H1 (cell line): ENCODE results near the gene ZNF674. TPM values are rescaled to one million over a fixed set of nuclear protein-coding genes. Genes with fewer than 3 reads are reported as not detected.

Experiments
- CTCF ChIA-PET: fragments of 300-600 bp; sonication (Branson Sonifier 250); formaldehyde crosslinking; loops from one replicate; lab custom pipeline; 2021; ENCODE audit not compliant: partially characterized antibody; lab: Charles Lee
- POLR2A ChIA-PET: fragments of 300-600 bp; sonication (Branson Sonifier 250); formaldehyde crosslinking; loops from one replicate; lab custom pipeline; 2021; ENCODE audit warnings: inconsistent platforms; ENCODE audit not compliant: partially characterized antibody; lab: Charles Lee
- DNase-seq, 2 experiments: peaks; one replicate each; pipeline versions ENCODE4 v3.0.0 to v3.0.0-alpha.2; 2010 to 2022; ENCODE audit warnings: low spot score in 2 of 2, low read depth in 1 of 2, mixed read lengths in 1 of 2
- FAIRE-seq: peaks from 2 replicates; lab custom pipeline; 2011; peaks lifted over from hg19 to GRCh38; lab: Jason Lieb, UNC
- H2AFZ ChIP-seq: 2 replicates; pipeline ENCODE4 v1.8.1; 2012; ENCODE audit warnings: low read length, inconsistent platforms
- H2AK5ac ChIP-seq: 2 replicates; pipeline ENCODE4 v1.6.1; 2013; ENCODE audit warnings: low read depth, low read length
- H2BK120ac ChIP-seq: replicated peaks from 2 replicates; pipeline ENCODE3; 2013; ENCODE audit warnings: low read depth, low read length, inconsistent platforms
- H2BK12ac ChIP-seq: 2 replicates; pipeline ENCODE4 v1.6.1; 2013; ENCODE audit warnings: low read depth, low read length
- H2BK15ac ChIP-seq: 2 replicates; pipeline ENCODE4 v1.6.1; 2013; ENCODE audit warnings: low read length
- H2BK20ac ChIP-seq: 2 replicates; pipeline ENCODE4 v1.6.1; 2013; ENCODE audit warnings: low read length
- H2BK5ac ChIP-seq: 2 replicates; pipeline ENCODE4 v1.6.1; 2013; ENCODE audit warnings: low read depth, low read length
- H3K14ac ChIP-seq: 2 replicates; pipeline ENCODE4 v1.6.1; 2013; ENCODE audit warnings: inconsistent platforms; ENCODE audit not compliant: insufficient read length
- H3K18ac ChIP-seq: 2 replicates; pipeline ENCODE4 v1.6.1; 2013; ENCODE audit warnings: low read length; ENCODE audit errors: extremely low read depth
- H3K23ac ChIP-seq: 2 replicates; pipeline ENCODE4 v1.6.1; 2013; ENCODE audit warnings: inconsistent platforms; ENCODE audit not compliant: insufficient read length
- H3K23me2 ChIP-seq: 2 replicates; pipeline ENCODE4 v1.6.1; 2013; ENCODE audit warnings: low read depth, low read length
- H3K27ac ChIP-seq: 2 replicates; pipeline ENCODE4 v1.6.1; 2011; ENCODE audit warnings: low read depth, low read length, inconsistent platforms
- H3K27me3 ChIP-seq, 4 experiments: replicated peaks in 1 of 4; 1 replicate in 1 of 4; 2 replicates in 3 of 4; pipeline versions ENCODE4 v1.6.1 to v1.8.1; 2011 to 2013; ENCODE audit warnings: low read length in 3 of 4, mild to moderate bottlenecking in 3 of 4, inconsistent platforms in 2 of 4, mixed read lengths in 2 of 4, moderate library complexity in 1 of 4; ENCODE audit not compliant: control insufficient read depth in 3 of 4, insufficient read depth in 3 of 4; ENCODE audit errors: extremely low read depth in 1 of 4
- H3K36me3 ChIP-seq, 4 experiments: 2 replicates each; pipeline versions ENCODE4 v1.6.1 to v1.8.1; 2011 to 2013; ENCODE audit warnings: mild to moderate bottlenecking in 4 of 4, low read length in 3 of 4, moderate library complexity in 2 of 4, control low read depth in 1 of 4, inconsistent platforms in 1 of 4; ENCODE audit not compliant: insufficient read depth in 4 of 4, control insufficient read depth in 2 of 4
- H3K4ac ChIP-seq: replicated peaks from 2 replicates; pipeline ENCODE3; 2013; ENCODE audit warnings: low read length, low read depth, mixed read lengths, inconsistent platforms; ENCODE audit not compliant: insufficient read length
- H3K4me1 ChIP-seq, 4 experiments: replicated peaks in 1 of 4; 1 replicate in 1 of 4; 2 replicates in 3 of 4; pipeline versions ENCODE4 v1.6.1 to v1.8.1; 2011 to 2013; ENCODE audit warnings: low read length in 3 of 4, inconsistent platforms in 2 of 4, mixed read lengths in 1 of 4; ENCODE audit not compliant: insufficient read depth in 4 of 4, control insufficient read depth in 3 of 4
- H3K4me2 ChIP-seq, 2 experiments: 2 replicates each; pipeline versions ENCODE4 v1.6.1 to v1.8.1; 2011 to 2013; ENCODE audit warnings: low read depth in 2 of 2, low read length in 2 of 2, control low read depth in 1 of 2, inconsistent platforms in 1 of 2, mild to moderate bottlenecking in 1 of 2; ENCODE audit not compliant: insufficient read depth in 1 of 2
- H3K4me3 ChIP-seq, 4 experiments: fragments of 200-600, 300-600 bp in 1 of 4; sonication (generic), shearing (Covaris generic), sonication (Bioruptor Twin) in 1 of 4; 2 replicates each; pipeline versions ENCODE4 v1.5.1 to v1.8.1; 2011 to 2016; ENCODE audit warnings: low read length in 4 of 4, low read depth in 3 of 4, control low read depth in 2 of 4, inconsistent platforms in 2 of 4, mild to moderate bottlenecking in 2 of 4, mixed read lengths in 1 of 4, moderate library complexity in 1 of 4; ENCODE audit not compliant: insufficient read depth in 2 of 4; ENCODE audit errors: extremely low read depth in 1 of 4
- H3K56ac ChIP-seq: replicated peaks from 2 replicates; pipeline ENCODE3; 2013; ENCODE audit warnings: low read depth, mild to moderate bottlenecking, mixed read lengths, low read length, inconsistent platforms; ENCODE audit not compliant: insufficient read length
- H3K79me1 ChIP-seq: 2 replicates; pipeline ENCODE4 v1.6.1; 2013; ENCODE audit warnings: low read depth, low read length, control low read depth
- H3K79me2 ChIP-seq, 2 experiments: 2 replicates each; pipeline versions ENCODE4 v1.6.1 to v1.8.1; 2012 to 2013; ENCODE audit warnings: low read length in 2 of 2, mild to moderate bottlenecking in 2 of 2, inconsistent platforms in 1 of 2; ENCODE audit not compliant: insufficient read depth in 2 of 2, control insufficient read depth in 1 of 2
- H3K9ac ChIP-seq, 4 experiments: replicated peaks in 1 of 4; 1 replicate in 1 of 4; 2 replicates in 3 of 4; pipeline versions ENCODE4 v1.6.1 to v1.8.1; 2011 to 2013; ENCODE audit warnings: low read depth in 3 of 4, low read length in 3 of 4, control low read depth in 2 of 4, mild to moderate bottlenecking in 2 of 4, moderate library complexity in 2 of 4, inconsistent platforms in 1 of 4; ENCODE audit errors: extremely low read depth in 1 of 4
- H3K9me3 ChIP-seq, 2 experiments: 2 replicates each; pipeline versions ENCODE4 v1.6.1 to v1.8.1; 2012 to 2013; ENCODE audit warnings: mild to moderate bottlenecking in 2 of 2, moderate library complexity in 2 of 2, control low read depth in 1 of 2, inconsistent platforms in 1 of 2, low read depth in 1 of 2, low read length in 1 of 2, mixed read lengths in 1 of 2; ENCODE audit not compliant: insufficient read depth in 2 of 2
- H4K20me1 ChIP-seq, 2 experiments: replicated peaks in 1 of 2; 2 replicates each; pipeline versions ENCODE3 to v1.8.1; 2011 to 2013; ENCODE audit warnings: inconsistent platforms in 2 of 2, low read length in 2 of 2, mild to moderate bottlenecking in 1 of 2; ENCODE audit not compliant: insufficient read depth in 2 of 2, control insufficient read depth in 1 of 2
- H4K5ac ChIP-seq: 2 replicates; pipeline ENCODE4 v1.6.1; 2013; ENCODE audit warnings: low read length, low read depth, mixed read lengths, inconsistent platforms; ENCODE audit not compliant: insufficient read length
- H4K8ac ChIP-seq: 2 replicates; pipeline ENCODE4 v1.8.0; 2013; ENCODE audit warnings: mild to moderate bottlenecking, moderate library complexity, low read length, inconsistent platforms; ENCODE audit not compliant: insufficient read depth; ENCODE audit errors: extremely low read depth
- H4K91ac ChIP-seq: replicated peaks from 2 replicates; pipeline ENCODE3; 2013; ENCODE audit warnings: low read length, mixed read lengths, inconsistent platforms; ENCODE audit not compliant: insufficient read length
- CEBPB ChIP-seq: IDR thresholded peaks from 2 replicates; pipeline ENCODE4 v1.6.1; 2012; ENCODE audit warnings: low read depth, low read length
- CHD1 ChIP-seq: IDR thresholded peaks from 2 replicates; pipeline ENCODE4 v1.6.1; 2012; ENCODE audit warnings: low read depth, low read length, improper control_type of control experiment
- EZH2 ChIP-seq: fragments of 200-600 bp; sonication (generic); IDR thresholded peaks from 2 replicates; pipeline ENCODE4 v1.7.1; 2012; ENCODE audit warnings: low read depth, mild to moderate bottlenecking, moderate library complexity, low read length, inconsistent platforms; ENCODE audit not compliant: severe bottlenecking
- HDAC2 ChIP-seq, 2 experiments: fragments of 300-600 bp in 1 of 2; sonication (generic) in 1 of 2; IDR thresholded peaks; 2 replicates each; pipeline ENCODE4 v1.6.1; 2011 to 2012; ENCODE audit warnings: low read depth in 2 of 2, low read length in 2 of 2, mild to moderate bottlenecking in 2 of 2, moderate library complexity in 2 of 2, borderline replicate concordance in 1 of 2, inconsistent platforms in 1 of 2
- KDM1A ChIP-seq: fragments of 200-600, 300-600 bp; sonication (generic); IDR thresholded peaks from 2 replicates; pipeline ENCODE4 v1.7.1; 2016; ENCODE audit warnings: mild to moderate bottlenecking, low read length, borderline replicate concordance
- POLR2AphosphoS5 ChIP-seq: IDR thresholded peaks from 2 replicates; pipeline ENCODE4 v1.6.1; 2011; ENCODE audit warnings: low read depth, low read length
- SAP30 ChIP-seq: fragments of 300-600 bp; sonication (generic); IDR thresholded peaks from 2 replicates; pipeline ENCODE4 v1.7.1; 2012; ENCODE audit warnings: low read length, moderate library complexity, mild to moderate bottlenecking, inconsistent platforms; ENCODE audit not compliant: insufficient read depth, insufficient replicate concordance
- SIN3A ChIP-seq, 2 experiments: IDR thresholded peaks in 1 of 2; conservative IDR thresholded peaks in 1 of 2; 2 replicates each; pipeline ENCODE4 v1.6.1; 2011 to 2012; ENCODE audit warnings: low read length in 2 of 2, improper control_type of control experiment in 1 of 2, low read depth in 1 of 2, mild to moderate bottlenecking in 1 of 2
- SIRT6 ChIP-seq: IDR thresholded peaks from one replicate; pipeline ENCODE4 v1.7.1; 2012; ENCODE audit warnings: low read length, inconsistent platforms
- SUZ12 ChIP-seq: fragments of 200-600 bp; sonication (generic); IDR thresholded peaks from 2 replicates; pipeline ENCODE4 v1.6.1; 2012; ENCODE audit warnings: mild to moderate bottlenecking, inconsistent platforms, low read length, moderate library complexity, mixed read lengths
- TAF1 ChIP-seq: IDR thresholded peaks from 2 replicates; pipeline ENCODE4 v1.6.1; 2011; ENCODE audit warnings: mild to moderate bottlenecking, low read depth, low read length
- YY1 ChIP-seq: IDR thresholded peaks from 2 replicates; pipeline ENCODE4 v1.6.1; 2011; ENCODE audit warnings: low read depth, mild to moderate bottlenecking, low read length
- WGBS, 2 experiments: shearing (Covaris generic) in 1 of 2; methylation state at CpG; one replicate each; pipeline versions ENCODE4 v1.1.6 to v1.1.7; 2013 to 2015; ENCODE audit warnings: low lambda C conversion rate in 2 of 2, mixed read lengths in 2 of 2, inconsistent platforms in 1 of 2, low coverage in 1 of 2, missing lambda C conversion rate in 1 of 2; ENCODE audit not compliant: insufficient replicate concordance in 2 of 2, insufficient coverage in 1 of 2, insufficient read length in 1 of 2; ENCODE audit errors: extremely low coverage in 1 of 2, missing lambda C conversion rate in 1 of 2; 5-methylcytosine and 5-hydroxymethylcytosine counted together
- polyA plus RNA-seq, 7 experiments: library from polyadenylated mRNA; depleted of rRNA in 3 of 7; stranded (reverse) in 5 of 7; unstranded in 2 of 7; fragments of >200 nt in 5 of 7; fragments of 200-250 nt in 2 of 7; gene quantifications; 1 replicate in 5 of 7; 2 replicates in 1 of 7; 4 replicates in 1 of 7; pipeline versions ENCODE4 v1.2.1 to v1.2.3, GENCODE V29; 2011 to 2013; ENCODE audit warnings: missing spikeins in 2 of 7, mixed read lengths in 2 of 7
- total RNA-seq: library from RNA; stranded (reverse); fragmentation: NEBNext Ultra II Directional; extraction: Animal tissue kit (Norgen Biotek cat#: 25700); gene quantifications from 2 replicates; pipeline ENCODE4 v1.2.1, GENCODE V29; 2021
- TF ChIP-seq, protein P1 (sequence below): IDR thresholded peaks from 2 replicates; pipeline ENCODE4 v1.6.1; 2012; ENCODE audit warnings: inconsistent platforms

The ZNF674 gene
- total and polyA plus RNA-seq, 2 of the 8 experiments (the other 6 are each of a cell fraction or from before 2014, with no cell fraction given), result 2.0 to 7.4 TPM

GRCh38 chrX:46547857-46548256 lies 2.6 kb upstream of the ZNF674 start:
- Histone ChIP-seq H2BK12ac (no peak overlapping the region), H2BK5ac (no peak overlapping the region), H3K79me1 (no peaks in the 10 kb centered on the region), H3K4ac (no peak overlapping the region), H4K5ac (no peak overlapping the region), H3K9me3 (peaks cover 0 to 2% of the 10 kb centered on the region in 2 experiments; a peak in 1 of 4 replicates), H3K18ac (no peak overlapping the region), H4K91ac (no peak overlapping the region), H3K27ac (no peak overlapping the region), H3K36me3 (peaks cover 0 to 24% (median 3%) of the 10 kb centered on the region in 4 experiments; a peak in 3 of 8 replicates), H3K9ac (no peak overlapping the region), H2BK120ac (no peak overlapping the region), H3K56ac (no peak overlapping the region), H3K23me2 (no peaks in the 10 kb centered on the region), H2AFZ (no peak overlapping the region), H2AK5ac (no peak overlapping the region), H3K4me3 (no peak overlapping the region), H3K23ac (no peak overlapping the region), H3K79me2 (peaks cover 11 to 32% of the 10 kb centered on the region in 2 experiments; a peak in 3 of 4 replicates), H2BK20ac (no peak overlapping the region), H4K8ac (no peak overlapping the region), H2BK15ac (no peak overlapping the region), H3K4me2 (no peak overlapping the region; a peak in 1 of 4 replicates), H3K27me3 (no peaks in the 10 kb centered on the region), H3K14ac (no peak overlapping the region), H4K20me1 (no peaks in the 10 kb centered on the region), H3K4me1 (peaks cover 0 to 3% (median 2%) of the 10 kb centered on the region in 4 experiments; a peak in 2 of 7 replicates)
- FAIRE-seq (no peak), DNase-seq (no peak)
- WGBS, 2 experiments, result 90% methylated on average over 6 of the region's 6 CpGs; no CpG with 5 or more reads in 1 of the 2 experiments
- ChIA-PET CTCF (interaction anchor here (1.2 kb wide), 1 partner anchor 256 kb away, joined by 3 read pairs; no protein-coding TSS in a partner anchor), POLR2A (interaction anchor here (0.7 kb wide), 1 partner anchor 9 kb away, joined by 3 read pairs; no protein-coding TSS in a partner anchor)
- TF ChIP-seq SAP30 (no peak), KDM1A (no peak), EZH2 (no peak), SUZ12 (no peak), CHD1 (no peak), TAF1 (no peak), SIRT6 (no peak), POLR2AphosphoS5 (no peak), YY1 (no peak), SIN3A (conservative IDR thresholded peaks at IDR 0.05 in 1 of 2, IDR thresholded peaks at IDR 0.05 in 1 of 2; ENCODE audit: low read depth in 1 of 2, low read length in 2 of 2) (no peak), HDAC2 (IDR thresholded peaks at IDR 0.05; ENCODE audit: borderline replicate concordance in 1 of 2, low read depth in 2 of 2, low read length in 2 of 2) (no peak), CEBPB (no peak)
- TF ChIP-seq, protein P1, sequence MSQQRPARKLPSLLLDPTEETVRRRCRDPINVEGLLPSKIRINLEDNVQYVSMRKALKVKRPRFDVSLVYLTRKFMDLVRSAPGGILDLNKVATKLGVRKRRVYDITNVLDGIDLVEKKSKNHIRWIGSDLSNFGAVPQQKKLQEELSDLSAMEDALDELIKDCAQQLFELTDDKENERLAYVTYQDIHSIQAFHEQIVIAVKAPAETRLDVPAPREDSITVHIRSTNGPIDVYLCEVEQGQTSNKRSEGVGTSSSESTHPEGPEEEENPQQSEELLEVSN, result no peak
